Activated T-helper 1 cell treated with anti-CD3 and anti-CD28 coated beads, Interleukin-2, amount 50 U/mL, for 16 hours (primary cell): ENCODE measurements around the gene STK38.

Experiments used
- DNase-seq, 2 donors: peaks; one replicate each; pipeline ENCODE4 v3.0.0-alpha.2; 2020; ENCODE audit warnings: low read depth in 1 of 2, low spot score in 1 of 2

STK38 gene

GRCh38 chr6:36523936-36524499 is 23.3 kb downstream of the STK38 start:
- DNase-seq, result no peak

GRCh38 chr6:36523451-36523850 is 23.8 kb downstream of the STK38 start:
- no peak for DNase-seq

GRCh38 chr6:36519352-36519751 is 27.9 kb downstream of the STK38 start:
- DNase-seq, result no peak

GRCh38 chr6:36517408-36517807 is 29.9 kb downstream of the STK38 start:
- no peak for DNase-seq

GRCh38 chr6:36516988-36517387 is 30.3 kb downstream of the STK38 start:
- DNase-seq, result no peak

DNA sequence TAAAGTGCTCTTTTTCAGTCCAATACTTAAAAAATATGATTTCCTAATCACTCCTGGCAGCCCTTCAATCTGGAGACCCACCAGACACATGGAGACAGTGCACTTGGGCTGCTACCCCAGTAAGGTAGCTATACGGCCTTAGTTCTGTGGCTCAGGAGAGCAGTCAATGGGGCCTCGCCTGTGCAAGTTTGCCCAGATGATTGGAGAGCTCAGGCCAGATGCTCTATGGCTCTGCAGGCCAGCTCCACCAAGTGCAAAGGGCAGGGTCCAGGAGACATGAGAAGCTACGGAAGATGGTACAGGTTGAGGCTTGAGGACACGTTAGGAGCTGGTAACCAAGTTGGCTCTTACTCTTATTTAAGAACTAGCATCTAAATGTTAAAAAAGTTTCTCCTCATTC is 30.7 kb downstream of the STK38 start:
- DNase-seq, result no peak

- DNase-seq, result no peak
These were observed 31.4 kb downstream of the STK38 start for GRCh38 chr6:36515844-36516243.

GRCh38 chr6:36514554-36515456 is 32.5 kb downstream of the STK38 start:
- no peak for DNase-seq

DNA sequence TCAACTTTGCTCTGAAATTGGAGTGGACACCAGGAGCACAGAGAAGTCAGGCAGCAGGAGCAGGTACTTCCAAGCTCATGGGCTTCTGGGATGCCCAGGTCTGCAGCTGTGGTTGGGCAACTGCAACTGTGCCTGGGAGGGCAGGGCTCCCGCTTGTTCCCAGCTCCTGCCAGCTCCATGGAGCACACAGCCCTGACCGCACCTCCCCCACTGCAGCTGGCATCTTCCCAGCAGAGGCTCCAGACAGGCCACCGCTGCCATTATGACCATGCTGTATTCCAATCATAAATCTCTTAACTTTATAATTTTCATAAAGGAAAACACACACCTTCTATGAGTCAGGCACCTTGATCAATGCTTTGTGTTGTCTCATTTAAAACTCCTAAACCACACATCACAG is 36.9 kb downstream of the STK38 start:
- no peak for DNase-seq

DNA sequence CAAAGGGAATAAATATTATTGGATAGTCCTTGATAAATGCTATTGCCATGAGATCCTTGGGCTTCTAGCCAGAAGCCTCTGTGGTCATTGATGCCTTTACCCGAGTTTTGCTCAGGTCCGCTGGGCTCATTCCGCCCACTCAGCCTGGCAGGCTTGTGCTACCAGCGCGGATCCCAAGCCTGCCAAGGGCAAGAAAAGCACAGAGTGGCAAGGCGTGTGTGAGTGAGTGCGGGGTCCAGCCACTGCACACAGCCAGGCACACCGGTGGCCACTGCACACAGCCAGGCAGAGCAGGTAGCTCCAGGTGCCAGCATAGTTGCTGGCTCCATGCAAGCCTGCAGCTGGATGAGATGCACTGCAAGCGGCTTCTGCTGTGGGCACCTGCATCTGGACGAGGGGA is 38.7 kb downstream of the STK38 start:
- no peak for DNase-seq

- no peak for DNase-seq
These were observed 40.7 kb downstream of the STK38 start for GRCh38 chr6:36506611-36507010.

DNA sequence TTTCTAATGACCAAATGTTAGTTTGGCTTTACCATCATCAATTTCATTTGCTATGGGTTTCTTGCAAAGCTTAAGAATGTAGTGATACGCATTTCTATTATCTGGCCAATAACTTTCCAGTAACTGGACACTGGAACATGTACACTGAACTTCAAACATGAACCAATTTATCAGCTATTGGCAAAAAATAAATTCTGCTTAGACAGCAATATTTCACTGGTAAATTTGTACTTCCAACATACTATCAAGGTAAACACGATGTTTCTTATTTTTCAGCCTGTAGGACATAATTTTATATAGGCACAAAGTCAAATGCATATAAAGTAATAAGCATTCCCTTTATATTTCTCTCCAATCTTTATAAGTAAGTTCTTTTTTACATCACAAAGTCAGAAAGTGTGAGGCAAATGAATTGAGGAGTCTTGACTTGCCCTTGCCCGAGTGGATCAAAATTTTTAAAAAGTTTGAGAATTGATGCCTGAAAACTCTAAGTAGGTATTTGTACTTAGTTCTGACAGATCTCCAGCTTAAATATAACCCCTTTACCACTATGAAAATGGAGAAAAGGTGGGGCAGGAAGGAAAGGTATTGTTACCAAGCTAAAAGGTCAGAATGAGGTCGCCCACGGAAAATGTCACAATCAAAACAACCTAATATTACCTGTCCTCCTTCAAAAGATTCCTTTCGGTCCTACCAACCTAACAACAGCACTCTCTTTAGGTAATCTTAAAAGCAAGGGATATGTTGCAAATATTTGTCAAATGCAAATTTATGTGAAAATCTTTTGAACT is 41.3 kb downstream of the STK38 start:
- no peak for DNase-seq

- DNase-seq, result no peak
These were observed 42.3 kb downstream of the STK38 start for GRCh38 chr6:36504982-36505381.

GRCh38 chr6:36504181-36504580 is 43.1 kb downstream of the STK38 start:
- no peak for DNase-seq

GRCh38 chr6:36501686-36502085 is 45.6 kb downstream of the STK38 start:
- DNase-seq, result no peak

DNA sequence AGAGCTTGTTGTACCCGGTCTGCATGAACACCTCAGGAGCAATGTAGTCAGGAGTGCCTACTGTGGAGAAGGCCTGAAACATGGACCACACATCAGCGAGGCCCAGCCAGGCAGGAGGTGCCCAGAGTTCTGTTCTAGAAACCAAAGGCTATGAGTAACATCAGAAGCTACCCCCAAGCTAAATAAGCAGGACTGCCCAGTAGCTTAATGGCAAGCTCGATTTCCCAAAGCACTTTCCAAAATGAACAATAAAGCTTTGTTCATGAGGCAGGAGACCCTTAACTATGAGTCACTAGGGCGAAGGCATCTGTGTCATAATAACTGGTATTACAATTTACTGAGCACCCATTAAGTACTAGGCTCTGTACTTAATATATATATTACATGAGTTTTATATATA is 47.4 kb downstream of the STK38 start:
- no peak for DNase-seq

DNA sequence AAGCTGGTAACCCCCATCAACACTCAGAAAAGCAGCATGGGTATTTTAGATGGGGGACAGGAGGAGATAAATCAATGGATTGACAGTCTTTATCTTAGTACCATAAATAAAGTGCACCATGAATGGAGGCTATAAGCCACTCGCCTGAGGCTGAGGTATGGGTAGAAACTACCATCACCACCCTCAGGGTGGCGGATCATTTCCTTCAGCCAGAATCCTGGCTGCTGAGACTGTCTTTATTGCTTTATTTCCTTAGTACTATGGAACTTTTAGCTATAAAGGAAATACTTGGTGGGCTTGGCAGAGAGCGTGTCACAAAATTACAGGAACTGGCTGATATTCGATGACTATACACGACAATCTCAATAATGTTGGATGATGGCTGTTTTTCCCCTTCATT is 52.2 kb downstream of the STK38 start:
- no peak for DNase-seq

DNA sequence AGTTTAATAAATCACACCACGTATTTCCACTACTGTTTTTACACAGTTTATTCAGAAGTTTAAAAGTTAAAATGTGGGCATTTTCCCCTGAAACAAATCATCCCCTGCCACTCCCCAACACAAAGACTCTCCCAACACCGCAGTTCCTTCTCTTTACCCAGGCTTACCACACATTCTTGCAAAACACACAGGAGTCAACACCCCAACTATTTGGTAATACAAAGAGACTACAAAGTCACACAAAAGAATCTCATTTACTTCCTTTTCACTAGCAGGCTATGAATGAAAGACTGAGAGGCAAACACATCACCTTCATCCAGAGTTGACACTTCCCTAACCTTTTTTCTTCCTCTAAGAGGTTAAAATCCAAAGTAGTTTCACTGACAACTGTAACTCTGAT is 53.4 kb downstream of the STK38 start:
- no peak for DNase-seq

DNA sequence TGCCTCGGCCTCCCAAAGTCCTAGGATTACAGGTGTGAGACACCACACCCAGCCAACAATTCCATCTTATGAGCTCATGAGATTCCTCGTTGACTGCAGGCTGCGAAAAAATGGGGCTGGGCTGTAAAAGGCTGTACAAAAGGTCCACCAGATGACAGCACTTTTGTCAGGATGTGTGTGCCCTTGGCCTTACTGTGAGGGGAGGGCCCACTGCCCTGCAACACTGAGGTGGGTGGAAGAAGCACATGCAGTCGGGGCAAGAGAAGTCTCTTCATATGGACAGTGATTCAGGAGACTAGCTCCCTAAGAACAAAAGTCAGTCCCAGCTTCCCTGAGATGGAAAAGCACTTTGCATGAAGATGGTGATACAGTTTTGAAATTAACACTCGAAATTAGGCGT is 54.0 kb downstream of the STK38 start:
- no peak for DNase-seq

DNA sequence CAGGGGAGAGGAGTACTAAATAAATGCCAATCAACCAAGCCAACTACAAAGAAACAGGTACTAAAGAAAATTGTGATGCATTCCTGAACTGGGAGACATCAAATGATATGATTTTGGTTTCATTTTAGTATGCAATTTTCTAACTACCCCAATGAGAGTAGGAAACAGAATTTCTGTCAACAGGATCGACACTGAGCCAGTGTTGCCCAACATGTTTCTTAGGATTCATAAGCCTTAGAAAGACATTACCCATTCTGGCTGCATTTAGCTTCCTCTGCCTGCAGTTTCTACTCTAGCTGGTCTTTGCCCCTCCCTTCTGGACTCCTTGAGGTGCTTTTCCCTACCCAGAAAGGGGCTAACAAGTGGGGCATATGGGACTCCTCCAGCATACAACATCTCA is 54.7 kb downstream of the STK38 start:
- DNase-seq, result no peak

GRCh38 chr6:36492092-36492491 is 55.2 kb downstream of the STK38 start:
- DNase-seq, result no peak

- DNase-seq, result no peak
These were observed 55.8 kb downstream of the STK38 start for GRCh38 chr6:36491378-36491965.
